Smooth muscle cell (in vitro differentiated cells): ENCODE measurements around the gene HMCN2. TPM values are rescaled to one million over a fixed set of nuclear protein-coding genes. Genes with fewer than 3 reads are reported as not detected.

ENCODE experiments used
- DNase-seq: peaks from one replicate; lab custom pipeline; 2025; ENCODE audit not compliant: unreplicated experiment; lab: John Stamatoyannopoulos, UW
- H2AFZ ChIP-seq: fragments of 200-600 bp; sonication (generic); 2 replicates; pipeline ENCODE4 v1.6.0; 2016; ENCODE audit warnings: antibody characterized with exemption, low read depth, mild to moderate bottlenecking
- H3F3A ChIP-seq: fragments of 200-600 bp; sonication (generic); 2 replicates; pipeline ENCODE4 v1.6.0; 2017; ENCODE audit warnings: antibody characterized with exemption, low read depth
- H3K27ac ChIP-seq: fragments of 200-600 bp; sonication (generic); 2 replicates; pipeline ENCODE4 v1.5.1; 2016; ENCODE audit warnings: low read depth, mild to moderate bottlenecking
- H3K27me3 ChIP-seq: fragments of 200-600 bp; sonication (generic); 2 replicates; pipeline ENCODE4 v1.6.1; 2016; ENCODE audit warnings: low read depth, mild to moderate bottlenecking
- H3K36me3 ChIP-seq: fragments of 200-600 bp; sonication (generic); 2 replicates; pipeline ENCODE4 v1.5.1; 2016; ENCODE audit warnings: low read depth
- H3K4me1 ChIP-seq: fragments of 200-600 bp; sonication (generic); 2 replicates; pipeline ENCODE4 v1.5.1; 2016; ENCODE audit warnings: low read depth
- H3K4me2 ChIP-seq: fragments of 200-600 bp; sonication (generic); 2 replicates; pipeline ENCODE4 v1.6.0; 2016; ENCODE audit warnings: mild to moderate bottlenecking
- H3K4me3 ChIP-seq: fragments of 200-600 bp; sonication (generic); 2 replicates; pipeline ENCODE4 v1.5.1; 2016; ENCODE audit warnings: mild to moderate bottlenecking
- H3K79me2 ChIP-seq: fragments of 200-600 bp; sonication (generic); 2 replicates; pipeline ENCODE4 v1.6.0; 2016; ENCODE audit warnings: low read depth, mild to moderate bottlenecking
- H3K9ac ChIP-seq: fragments of 200-600 bp; sonication (generic); 2 replicates; pipeline ENCODE4 v1.6.0; 2016; ENCODE audit warnings: low read depth
- H3K9me3 ChIP-seq: fragments of 200-600 bp; sonication (generic); replicated peaks from 2 replicates; pipeline ENCODE4 v1.5.1; 2016; ENCODE audit warnings: low read depth
- H4K20me1 ChIP-seq: fragments of 200-600 bp; sonication (generic); 2 replicates; pipeline ENCODE4 v1.6.0; 2016; ENCODE audit warnings: low read depth
- CTCF ChIP-seq: fragments of 200-600 bp; sonication (generic); IDR thresholded peaks from 2 replicates; pipeline ENCODE4 v1.5.1; 2017; ENCODE audit warnings: borderline replicate concordance, mild to moderate bottlenecking, antibody characterized with exemption; ENCODE audit not compliant: insufficient read depth, poor library complexity, severe bottlenecking
- WGBS: methylation state at CpG from one replicate; pipeline ENCODE4 v1.1.7; 2016; ENCODE audit warnings: low lambda C conversion rate; 5-methylcytosine and 5-hydroxymethylcytosine counted together
- polyA plus RNA-seq: library from polyadenylated mRNA; unstranded; fragments of >200 nt; fragmentation: Nextera tagmentation; extraction: Ambion mirVana; gene quantifications from 2 replicates; pipeline ENCODE4 v1.2.1, GENCODE V29; 2016
- total RNA-seq: library from RNA; depleted of rRNA; stranded (reverse); fragments of >200 nt; gene quantifications from 2 replicates; pipeline ENCODE4 v1.2.3, GENCODE V29; 2014

Gene HMCN2
- total and polyA plus RNA-seq, 2 experiments from 2014 or later = under 0.01 TPM; not detected in 1

DNA sequence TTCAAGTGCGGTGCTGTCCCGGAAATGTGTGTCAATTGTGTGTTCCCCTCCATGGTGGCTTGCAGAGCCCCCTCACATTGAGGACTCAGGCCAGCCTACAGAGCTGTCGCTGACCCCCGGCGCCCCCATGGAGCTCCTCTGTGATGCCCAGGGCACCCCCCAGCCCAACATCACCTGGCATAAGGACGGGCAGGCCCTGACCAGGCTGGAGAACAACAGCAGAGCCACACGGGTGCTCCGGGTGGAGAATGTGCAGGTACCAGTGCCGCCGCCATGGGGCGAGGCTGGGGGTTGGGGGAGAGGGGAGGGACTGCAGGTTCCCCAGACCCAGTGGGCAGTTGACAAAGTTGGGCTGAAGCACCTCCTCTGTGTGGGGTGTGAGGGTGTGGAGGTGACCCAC is 128.8 kb downstream of the HMCN2 start:
- 92% methylated on average over 11 of the region's 11 CpGs for WGBS
- no peaks in the 10 kb centered on the region for H3K9me3 ChIP-seq
- no peak overlapping the region for H2AFZ ChIP-seq
- H3K27ac ChIP-seq = no peak overlapping the region
- peaks cover 4% of the 10 kb centered on the region for H3K4me1 ChIP-seq
- no peak for DNase-seq
- H3K9ac ChIP-seq = no peak overlapping the region
- no peak for TF ChIP-seq CTCF
- no peaks in the 10 kb centered on the region for H4K20me1 ChIP-seq
- H3K36me3 ChIP-seq = no peaks in the 10 kb centered on the region
- H3K4me2 ChIP-seq = no peak overlapping the region
- H3F3A ChIP-seq = no peaks in the 10 kb centered on the region
- no peak overlapping the region for H3K4me3 ChIP-seq
- no peaks in the 10 kb centered on the region for H3K79me2 ChIP-seq
- H3K27me3 ChIP-seq = no peaks in the 10 kb centered on the region

DNA sequence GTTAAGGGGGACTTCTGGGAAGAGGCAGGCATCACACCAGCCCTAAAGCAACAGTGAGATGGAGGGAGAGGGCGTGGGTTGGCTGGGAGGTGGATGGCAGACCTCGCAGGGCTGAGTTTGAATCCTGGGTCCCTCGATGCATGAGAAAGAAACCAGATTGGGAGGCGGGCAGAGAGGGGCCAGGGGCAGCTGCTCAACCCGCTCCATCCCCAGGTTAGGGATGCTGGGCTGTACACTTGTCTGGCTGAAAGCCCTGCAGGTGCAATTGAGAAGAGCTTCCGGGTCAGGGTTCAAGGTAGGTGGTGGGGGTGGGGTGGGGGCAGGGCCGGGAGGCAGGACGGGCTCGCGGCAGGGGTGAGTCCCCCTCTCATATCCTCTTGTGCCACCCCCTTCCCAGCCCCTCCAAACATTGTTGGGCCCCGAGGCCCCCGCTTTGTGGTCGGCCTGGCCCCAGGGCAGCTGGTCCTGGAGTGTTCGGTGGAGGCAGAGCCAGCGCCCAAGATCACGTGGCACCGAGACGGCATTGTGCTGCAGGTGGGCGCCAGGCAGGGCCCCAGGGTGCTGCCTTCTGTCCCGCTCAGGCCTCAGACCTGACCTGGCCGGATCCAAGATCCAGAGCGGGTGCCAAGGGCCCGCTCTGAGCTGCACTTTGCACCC is 129.4 kb downstream of the HMCN2 start:
- Histone ChIP-seq H3K79me2 (no peaks in the 10 kb centered on the region), H3K4me2 (no peak overlapping the region), H4K20me1 (no peaks in the 10 kb centered on the region), H3K4me3 (no peak overlapping the region), H3K27me3 (no peaks in the 10 kb centered on the region), H3K27ac (no peak overlapping the region), H3F3A (no peaks in the 10 kb centered on the region), H3K9ac (no peak overlapping the region), H3K4me1 (peaks cover 4% of the 10 kb centered on the region), H3K36me3 (no peaks in the 10 kb centered on the region), H3K9me3 (no peaks in the 10 kb centered on the region), H2AFZ (no peak overlapping the region)
- WGBS = 95% methylated on average over 17 of the region's 23 CpGs
- TF ChIP-seq CTCF = no peak
- no peak for DNase-seq

- Histone ChIP-seq H4K20me1 (no peaks in the 10 kb centered on the region), H3K4me1 (peaks cover 4% of the 10 kb centered on the region), H3K9me3 (no peaks in the 10 kb centered on the region), H3K4me2 (no peak overlapping the region), H3K27ac (no peak overlapping the region), H3F3A (no peaks in the 10 kb centered on the region), H3K79me2 (no peaks in the 10 kb centered on the region), H3K36me3 (no peaks in the 10 kb centered on the region), H2AFZ (no peak overlapping the region), H3K9ac (no peak overlapping the region), H3K4me3 (no peak overlapping the region), H3K27me3 (no peaks in the 10 kb centered on the region)
- WGBS = 89% methylated on average over 21 of the region's 26 CpGs
- no peak for DNase-seq
- TF ChIP-seq CTCF = no peak
Measured at GRCh38 chr9:130395810-130396435, 130.4 kb downstream of the HMCN2 start.

GRCh38 chr9:130396581-130396980 is 131.0 kb downstream of the HMCN2 start:
- Histone ChIP-seq H3K4me2 (no peak overlapping the region), H3K79me2 (no peaks in the 10 kb centered on the region), H3K4me3 (no peak overlapping the region), H3K27me3 (no peaks in the 10 kb centered on the region), H3K9ac (no peak overlapping the region), H3K36me3 (no peaks in the 10 kb centered on the region), H3K9me3 (no peaks in the 10 kb centered on the region), H3F3A (no peaks in the 10 kb centered on the region), H3K27ac (no peak overlapping the region), H3K4me1 (peaks cover 4% of the 10 kb centered on the region), H4K20me1 (no peaks in the 10 kb centered on the region), H2AFZ (no peak overlapping the region)
- TF ChIP-seq CTCF = no peak
- DNase-seq = no peak
- WGBS = 97% methylated on average over 4 of the region's 4 CpGs
